GM18868 (cell line): ENCODE data around the gene CARD18.

Experiments used
- ATAC-seq: cut with Tn5 transposase; IDR thresholded peaks from one replicate; pipeline ENCODE4 v1.9.1; 2021; ENCODE audit warnings: mild to moderate bottlenecking, moderate library complexity; ENCODE audit not compliant: unreplicated experiment

The CARD18 gene

GRCh38 chr11:105139669-105140068, at the start of gene CARD18:
CARD18 (minus strand) TSS chr11:105139769; CDS start chr11:105139726, 43 bp downstream.
- no peak for ATAC-seq

GRCh38 chr11:105183987-105184386, 44.4 kb upstream of the CARD18 start:
- ATAC-seq, result no peak

GRCh38 chr11:105183426-105183825, 43.9 kb upstream of the CARD18 start:
- no peak for ATAC-seq

- ATAC-seq, result no peak
These were observed 42.0 kb upstream of the CARD18 start for GRCh38 chr11:105181521-105181920.

- no peak for ATAC-seq
These were observed 41.5 kb upstream of the CARD18 start for GRCh38 chr11:105181100-105181499.

GRCh38 chr11:105179542-105180278, 40.1 kb upstream of the CARD18 start:
- ATAC-seq, result no peak

GRCh38 chr11:105177658-105178057, 38.1 kb upstream of the CARD18 start:
- ATAC-seq, result no peak

GRCh38 chr11:105168457-105168856, 28.9 kb upstream of the CARD18 start:
- ATAC-seq, result no peak

GRCh38 chr11:105167244-105167643, 27.7 kb upstream of the CARD18 start:
- ATAC-seq, result no peak

- no peak for ATAC-seq
These were observed 24.6 kb upstream of the CARD18 start for GRCh38 chr11:105164208-105164607.

- no peak for ATAC-seq
These were observed 22.9 kb upstream of the CARD18 start for GRCh38 chr11:105162506-105162905.

GRCh38 chr11:105158436-105158835, 18.9 kb upstream of the CARD18 start:
- ATAC-seq, result no peak

- ATAC-seq, result no peak
These were observed 17.2 kb upstream of the CARD18 start for GRCh38 chr11:105156720-105157119.

GRCh38 chr11:105156231-105156630, 16.7 kb upstream of the CARD18 start:
- ATAC-seq, result no peak

- ATAC-seq, result no peak
These were observed 16.1 kb upstream of the CARD18 start for GRCh38 chr11:105155679-105156078.

GRCh38 chr11:105153392-105153791, 13.8 kb upstream of the CARD18 start:
- ATAC-seq, result no peak

GRCh38 chr11:105152560-105152959, 13.0 kb upstream of the CARD18 start:
- no peak for ATAC-seq

GRCh38 chr11:105152021-105152512, 12.5 kb upstream of the CARD18 start:
- no peak for ATAC-seq

GRCh38 chr11:105149477-105149876, 9.9 kb upstream of the CARD18 start:
- ATAC-seq, result no peak

- no peak for ATAC-seq
These were observed 8.7 kb upstream of the CARD18 start for GRCh38 chr11:105148241-105148640.

GRCh38 chr11:105144887-105145286, 5.3 kb upstream of the CARD18 start:
- no peak for ATAC-seq

GRCh38 chr11:105142167-105142566, 2.6 kb upstream of the CARD18 start:
- no peak for ATAC-seq

GRCh38 chr11:105137286-105137685, 2.3 kb downstream of the CARD18 start:
- ATAC-seq, result no peak
